Gastroesophageal sphincter (tissue), 4 donors: Measurements from ENCODE around the gene XRCC3. TPM values are rescaled to one million over a fixed set of nuclear protein-coding genes. Genes with fewer than 3 reads are reported as not detected.

Experiments used
- ATAC-seq: fragments of 150-250 bp; one replicate; pipeline ENCODE4 v1.9.1; 2016; ENCODE audit warnings: mild to moderate bottlenecking, moderate library complexity
- H3K27ac ChIP-seq, 4 donors: fragments of 200-600 bp; sonication (generic) in 3 of 4; 1 replicate in 3 of 4; 2 replicates in 1 of 4; pipeline ENCODE4 v1.5.1; 2016 to 2019
- H3K27me3 ChIP-seq: fragments of 200-600 bp; sonication (generic); one replicate; pipeline ENCODE4 v1.5.1; 2019
- H3K36me3 ChIP-seq, 2 donors: fragments of 200-600 bp; sonication (generic); one replicate each; pipeline ENCODE4 v1.5.1; 2019; ENCODE audit warnings: control low read depth in 1 of 2
- H3K4me1 ChIP-seq, 3 donors: fragments of 200-600 bp; sonication (generic); 1 replicate in 2 of 3; 2 replicates in 1 of 3; pipeline ENCODE4 v1.5.1; 2016 to 2019; ENCODE audit warnings: control low read depth in 2 of 3
- H3K4me3 ChIP-seq, 2 donors: fragments of 200-600 bp; sonication (generic); one replicate each; pipeline ENCODE4 v1.5.1; 2019; ENCODE audit warnings: mild to moderate bottlenecking in 1 of 2, moderate library complexity in 1 of 2
- H3K9me3 ChIP-seq, 3 donors: fragments of 200-600 bp; sonication (generic); one replicate each; pipeline ENCODE4 v1.5.1; 2017 to 2019; ENCODE audit warnings: control low read depth in 2 of 3
- EP300 ChIP-seq: sonication (generic); formaldehyde crosslinking; IDR thresholded peaks from one replicate; pipeline ENCODE4 v1.6.1; 2017; ENCODE audit warnings: antibody characterized with exemption, mild to moderate bottlenecking
- POLR2A ChIP-seq, 2 donors: fragments of 450-650 bp; IDR thresholded peaks; one replicate each; pipeline ENCODE4 v1.6.1; 2017; ENCODE audit warnings: antibody characterized with exemption in 2 of 2, mild to moderate bottlenecking in 2 of 2, moderate library complexity in 1 of 2
- POLR2AphosphoS5 ChIP-seq: sonication (generic); formaldehyde crosslinking; IDR thresholded peaks from one replicate; pipeline ENCODE4 v1.6.1; 2017; ENCODE audit warnings: antibody characterized with exemption
- WGBS, 2 donors: methylation state at CpG; one replicate each; pipeline ENCODE4 v1.1.5; 2018; ENCODE audit warnings: low coverage in 1 of 2; 5-methylcytosine and 5-hydroxymethylcytosine counted together
- total RNA-seq, 4 donors: library from RNA; depleted of rRNA; stranded (reverse); fragments of >200 nt; gene quantifications; one replicate each; pipeline ENCODE4 v1.1.0, GENCODE V29; 2016
- TF ChIP-seq, protein P1 (sequence below), 4 experiments: fragments of 200-600 bp in 2 of 4; fragments of 450-650 bp in 2 of 4; sonication (generic) in 1 of 4; IDR thresholded peaks; one replicate each; pipeline ENCODE4 v1.5.1; 2017 to 2019; ENCODE audit warnings: antibody characterized with exemption in 4 of 4, mild to moderate bottlenecking in 2 of 4, moderate library complexity in 2 of 4

The XRCC3 gene
- total RNA-seq, 4 donors from 2014 or later, result 1.2 to 7.8 (median 3.6) TPM

DNA sequence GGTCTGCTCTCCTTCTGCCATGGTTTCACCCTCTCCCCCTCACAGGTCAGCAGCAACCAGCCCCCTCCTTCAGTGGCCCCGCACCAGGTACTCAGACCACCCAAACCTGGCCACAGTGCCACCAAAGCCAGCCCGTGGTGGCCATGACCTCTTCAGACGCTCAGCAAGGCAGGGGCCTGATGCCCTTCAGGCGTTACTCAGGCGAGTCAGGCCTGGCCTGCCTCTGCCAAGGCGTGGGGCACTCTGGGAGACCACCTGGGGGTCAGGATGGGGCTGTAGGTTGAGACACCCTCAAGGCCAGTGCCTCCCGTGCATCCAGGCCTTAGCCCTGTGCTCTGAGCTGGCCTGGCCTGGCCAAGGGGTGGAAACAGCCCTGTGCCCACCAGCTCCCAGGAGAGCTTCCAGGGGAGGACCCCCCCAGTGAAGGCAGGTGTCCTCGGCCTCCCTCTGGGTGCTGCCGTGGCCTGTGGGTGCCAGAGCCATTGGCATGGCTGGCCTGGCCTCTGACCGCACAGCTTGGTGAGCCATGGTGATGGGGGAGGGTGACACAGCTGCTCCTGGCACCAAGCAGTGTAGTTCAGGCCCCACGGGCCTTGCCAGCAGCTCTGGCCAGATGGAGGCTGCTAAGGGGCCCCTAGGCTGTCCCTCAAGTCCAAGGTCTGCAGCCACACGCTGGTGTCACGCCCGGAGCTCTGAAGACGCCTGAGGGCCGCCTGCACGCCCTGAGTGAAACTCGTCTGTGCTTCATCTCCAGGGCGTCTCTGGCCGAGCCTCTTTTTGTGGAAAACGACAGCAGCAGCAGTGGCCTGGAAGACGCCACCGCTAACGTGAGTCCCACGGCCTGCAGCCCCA lies 15.1 kb downstream of the XRCC3 start:
- TF ChIP-seq POLR2AphosphoS5, result no peak
- TF ChIP-seq EP300, result no peak
- TF ChIP-seq, protein P1, sequence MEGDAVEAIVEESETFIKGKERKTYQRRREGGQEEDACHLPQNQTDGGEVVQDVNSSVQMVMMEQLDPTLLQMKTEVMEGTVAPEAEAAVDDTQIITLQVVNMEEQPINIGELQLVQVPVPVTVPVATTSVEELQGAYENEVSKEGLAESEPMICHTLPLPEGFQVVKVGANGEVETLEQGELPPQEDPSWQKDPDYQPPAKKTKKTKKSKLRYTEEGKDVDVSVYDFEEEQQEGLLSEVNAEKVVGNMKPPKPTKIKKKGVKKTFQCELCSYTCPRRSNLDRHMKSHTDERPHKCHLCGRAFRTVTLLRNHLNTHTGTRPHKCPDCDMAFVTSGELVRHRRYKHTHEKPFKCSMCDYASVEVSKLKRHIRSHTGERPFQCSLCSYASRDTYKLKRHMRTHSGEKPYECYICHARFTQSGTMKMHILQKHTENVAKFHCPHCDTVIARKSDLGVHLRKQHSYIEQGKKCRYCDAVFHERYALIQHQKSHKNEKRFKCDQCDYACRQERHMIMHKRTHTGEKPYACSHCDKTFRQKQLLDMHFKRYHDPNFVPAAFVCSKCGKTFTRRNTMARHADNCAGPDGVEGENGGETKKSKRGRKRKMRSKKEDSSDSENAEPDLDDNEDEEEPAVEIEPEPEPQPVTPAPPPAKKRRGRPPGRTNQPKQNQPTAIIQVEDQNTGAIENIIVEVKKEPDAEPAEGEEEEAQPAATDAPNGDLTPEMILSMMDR (IDR thresholded peaks at IDR 0.05), result no peak
- no peak for TF ChIP-seq POLR2A (IDR thresholded peaks at IDR 0.05)
- peaks cover 3 to 89% (median 37%) of the 10 kb centered on the region in 3 donors for H3K4me1 ChIP-seq
- no peaks in the 10 kb centered on the region for H3K9me3 ChIP-seq
- 83 to 100% methylated on average over 1 of the region's 25 CpGs for WGBS, 2 donors
- ATAC-seq, result no peak
- peaks cover 0 to 79% of the 10 kb centered on the region in 2 donors for H3K36me3 ChIP-seq
- H3K27ac ChIP-seq, result peak overlapping the region in 3 of 4 donors; percentile 31 to 77 (median 33)
- no peaks in the 10 kb centered on the region for H3K27me3 ChIP-seq
- H3K4me3 ChIP-seq, result no peak overlapping the region

DNA sequence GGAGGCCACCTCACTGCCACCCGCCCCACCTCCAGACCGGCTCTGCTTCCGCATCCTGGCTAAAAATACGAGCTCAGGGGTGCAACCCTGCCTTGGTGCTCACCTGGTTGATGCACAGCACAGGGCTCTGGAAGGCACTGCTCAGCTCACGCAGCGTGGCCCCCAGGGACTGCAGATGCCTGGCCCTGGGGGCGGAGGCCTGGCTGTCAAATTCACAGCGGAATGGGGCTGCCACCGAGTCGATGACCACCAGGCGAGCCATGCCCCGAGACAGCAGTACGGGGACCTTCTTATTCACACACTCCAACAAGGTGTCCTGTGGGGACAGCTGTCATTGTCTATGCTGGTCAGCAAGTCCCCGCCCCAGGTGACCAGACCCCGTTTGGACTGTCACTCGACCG lies 16.0 kb downstream of the XRCC3 start:
- H3K9me3 ChIP-seq, result no peaks in the 10 kb centered on the region
- no peak for ATAC-seq
- H3K27me3 ChIP-seq, result no peaks in the 10 kb centered on the region
- 82 to 91% methylated on average over 3 to 4 of the region's 17 CpGs for WGBS, 2 donors
- H3K27ac ChIP-seq, result peak overlapping the region in 3 of 4 donors; percentile 31 to 77 (median 66)
- no peak overlapping the region for H3K4me3 ChIP-seq
- H3K36me3 ChIP-seq, result peaks cover 0 to 80% of the 10 kb centered on the region in 2 donors
- H3K4me1 ChIP-seq, result peaks cover 3 to 90% (median 37%) of the 10 kb centered on the region in 3 donors
- TF ChIP-seq EP300 (no peak), POLR2AphosphoS5 (no peak), POLR2A (IDR thresholded peaks at IDR 0.05) (no peak)
- TF ChIP-seq, protein P1 (IDR thresholded peaks at IDR 0.05), result no peak

DNA sequence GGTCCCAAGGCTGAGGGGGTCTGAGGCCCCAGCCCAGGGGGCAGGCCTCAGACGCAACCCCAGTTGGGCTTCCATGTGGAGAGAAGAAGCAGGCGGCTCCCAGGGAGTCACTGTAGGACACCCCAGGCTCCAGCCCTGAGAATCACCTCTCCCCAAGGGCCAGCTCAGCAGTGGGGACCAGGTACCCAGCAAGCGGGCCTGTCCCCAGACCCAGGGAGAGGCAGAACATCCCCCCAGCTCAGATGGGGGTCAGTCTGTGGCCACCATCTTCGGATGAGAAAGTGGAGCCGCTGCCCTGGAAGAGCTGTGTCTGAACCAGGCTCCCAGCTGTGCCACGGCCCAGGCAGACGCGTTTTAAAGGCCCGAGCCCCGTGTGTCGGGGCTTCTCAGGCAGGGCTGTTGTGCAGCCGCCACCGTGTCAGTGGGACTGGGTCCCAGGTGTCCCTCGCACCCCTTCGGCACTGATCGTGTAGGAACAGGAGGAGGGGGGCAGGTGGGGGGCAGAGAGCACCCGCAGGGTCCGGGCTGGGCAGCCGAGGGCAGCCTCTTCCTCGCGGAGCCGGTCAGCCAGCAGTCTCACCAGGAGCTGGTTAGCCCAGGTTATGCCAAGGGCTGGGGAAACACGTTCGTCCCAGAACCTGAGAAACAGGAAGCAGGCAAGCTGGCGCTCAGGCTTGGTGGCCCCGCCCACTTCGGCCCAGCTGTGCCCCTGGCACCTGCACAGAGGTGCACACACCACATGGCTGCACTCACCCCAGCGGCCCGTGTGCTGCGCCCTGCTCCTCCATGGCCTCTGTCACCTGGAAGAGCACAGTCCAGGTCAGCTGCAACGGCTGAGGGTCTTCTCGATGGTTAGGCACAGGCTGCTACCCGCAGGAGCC lies 16.6 kb downstream of the XRCC3 start:
- Histone ChIP-seq H3K4me1 (peaks cover 3 to 90% (median 37%) of the 10 kb centered on the region in 3 donors), H3K36me3 (peaks cover 0 to 80% of the 10 kb centered on the region in 2 donors), H3K4me3 (no peak overlapping the region), H3K9me3 (no peaks in the 10 kb centered on the region), H3K27ac (peak overlapping the region in 3 of 4 donors; percentile 66 to 77 (median 73)), H3K27me3 (no peaks in the 10 kb centered on the region)
- TF ChIP-seq POLR2AphosphoS5, result no peak
- TF ChIP-seq, protein P1 (IDR thresholded peaks at IDR 0.05), result no peak
- no peak for TF ChIP-seq POLR2A (IDR thresholded peaks at IDR 0.05)
- no peak for TF ChIP-seq EP300
- no peak for ATAC-seq
- WGBS, 2 donors, result 84% methylated on average over 5 of the region's 33 CpGs; no CpG with 5 or more reads in 1 of the 2 donors

- Histone ChIP-seq H3K4me1 (peaks cover 3 to 83% (median 37%) of the 10 kb centered on the region in 3 donors), H3K27ac (peak overlapping the region in 3 of 4 donors; percentile 66 to 77 (median 73))
These were observed 17.5 kb downstream of the XRCC3 start for GRCh38 chr14:103697603-103698379.

More at GRCh38 chr14:103697603-103698379, 17.5 kb downstream of the XRCC3 start:
- ATAC-seq, result no peak
- H3K36me3 ChIP-seq, result peaks cover 0 to 80% of the 10 kb centered on the region in 2 donors
- no peak overlapping the region for H3K4me3 ChIP-seq
- no CpG with 5 or more reads among the region's 14 CpGs for WGBS, 2 donors
- H3K27me3 ChIP-seq, result no peaks in the 10 kb centered on the region
- no peaks in the 10 kb centered on the region for H3K9me3 ChIP-seq
- TF ChIP-seq, protein P1 (IDR thresholded peaks at IDR 0.05), result no peak
- TF ChIP-seq POLR2A (IDR thresholded peaks at IDR 0.05) (no peak), POLR2AphosphoS5 (no peak), EP300 (no peak)
